ENCODE results near the gene NTM. TPM values are rescaled to one million over a fixed set of nuclear protein-coding genes. Genes with fewer than 3 reads are reported as not detected.

Gene NTM
- total RNA-seq, 1 experiment from 2014 or later = 0.73 TPM

- H3K4me1 Mint-ChIP-seq (ENCODE audit: low read depth, unreplicated experiment) = no peaks in the 10 kb centered on the region
- no peaks in the 10 kb centered on the region for H3K4me1 ChIP-seq
- no peaks in the 10 kb centered on the region for H3K36me3 Mint-ChIP-seq (ENCODE audit: insufficient read depth, unreplicated experiment)
- BruUV-seq (replicated peaks) = no TSS peak
- peaks cover 5% of the 10 kb centered on the region; the same call in 1 of the 2 replicates for H3K9me3 ChIP-seq
- CTCF ChIA-PET = interaction anchor here (0.8 to 1.8 kb wide), 2 partner anchors 13 to 32 kb away, joined by 3 to 4 read pairs; no protein-coding TSS in a partner anchor
- peak; percentile 35 to 54 for TF ChIP-seq CTCF (IDR thresholded peaks at IDR 0.05; ENCODE audit: insufficient read depth in 1 of 2, low read depth in 1 of 2, low read length in 1 of 2, severe bottlenecking in 1 of 2, unreplicated experiment in 1 of 2)
- POLR2A ChIA-PET = no interaction called here
- H3K4me3 ChIP-seq (ENCODE audit: low read depth, low read length) = no peak overlapping the region
- H3K36me3 ChIP-seq (ENCODE audit: control insufficient read depth, insufficient read depth, low read length) = no peaks in the 10 kb centered on the region
- intact Hi-C loops (cut with micrococcal nuclease; ENCODE audit: unreplicated experiment) = no loop called here
- H3K4me3 Mint-ChIP-seq (ENCODE audit: unreplicated experiment) = no peak overlapping the region
- peak in 1 of 2 experiments; percentile 21 for DNase-seq
- no peak overlapping the region for H3K27ac Mint-ChIP-seq (ENCODE audit: unreplicated experiment)
- H3K27me3 Mint-ChIP-seq (ENCODE audit: insufficient read depth, unreplicated experiment) = peaks cover 19% of the 10 kb centered on the region
- no peaks in the 10 kb centered on the region for H3K9me3 Mint-ChIP-seq (ENCODE audit: unreplicated experiment)
- H3K27me3 ChIP-seq (replicated peaks; ENCODE audit: control insufficient read depth, insufficient read depth, low read length) = no peaks in the 10 kb centered on the region
Observed at GRCh38 chr11:132312701-132313111, 942.3 kb downstream of the NTM start.

GRCh38 chr11:132314911-132315455, 944.6 kb downstream of the NTM start:
- Histone ChIP-seq H3K9me3 (peaks cover 9% of the 10 kb centered on the region; the same call in 1 of the 2 replicates), H3K4me3 (ENCODE audit: low read depth, low read length) (no peak overlapping the region), H3K36me3 (ENCODE audit: control insufficient read depth, insufficient read depth, low read length) (no peaks in the 10 kb centered on the region), H3K4me1 (no peaks in the 10 kb centered on the region), H3K27me3 (replicated peaks; ENCODE audit: control insufficient read depth, insufficient read depth, low read length) (no peaks in the 10 kb centered on the region)
- no peak for DNase-seq
- no peaks in the 10 kb centered on the region for H3K4me1 Mint-ChIP-seq (ENCODE audit: low read depth, unreplicated experiment)
- peaks cover 12% of the 10 kb centered on the region for H3K27me3 Mint-ChIP-seq (ENCODE audit: insufficient read depth, unreplicated experiment)
- no peaks in the 10 kb centered on the region for H3K36me3 Mint-ChIP-seq (ENCODE audit: insufficient read depth, unreplicated experiment)
- H3K27ac Mint-ChIP-seq (ENCODE audit: unreplicated experiment) = no peak overlapping the region
- no peaks in the 10 kb centered on the region for H3K9me3 Mint-ChIP-seq (ENCODE audit: unreplicated experiment)
- no TSS peak for BruUV-seq (replicated peaks)
- no peak for TF ChIP-seq CTCF (IDR thresholded peaks at IDR 0.05; ENCODE audit: insufficient read depth in 1 of 2, low read depth in 1 of 2, low read length in 1 of 2, severe bottlenecking in 1 of 2, unreplicated experiment in 1 of 2)
- H3K4me3 Mint-ChIP-seq (ENCODE audit: unreplicated experiment) = no peak overlapping the region
- CTCF ChIA-PET = no interaction called here
- intact Hi-C loops (cut with micrococcal nuclease; ENCODE audit: unreplicated experiment) = no loop called here
- POLR2A ChIA-PET = no interaction called here

DNA sequence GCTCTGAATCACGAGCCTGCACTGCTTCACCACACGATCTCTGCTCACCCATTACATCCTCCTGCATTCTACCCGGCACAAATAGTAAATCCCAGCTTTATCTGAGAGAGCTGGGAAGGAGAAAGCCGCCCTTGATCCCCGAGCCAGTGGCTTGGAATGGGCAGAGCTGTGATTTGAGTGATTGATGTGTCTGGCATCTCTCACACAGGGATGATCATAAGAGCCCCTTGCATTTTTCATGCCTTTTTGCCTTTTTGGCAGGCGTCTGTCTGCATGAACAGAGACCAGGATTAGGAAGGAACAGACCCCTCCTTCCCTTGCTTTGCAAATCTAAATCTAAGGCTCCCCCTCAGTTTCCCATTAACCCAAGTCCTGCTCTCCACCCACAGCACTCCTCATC, 945.3 kb downstream of the NTM start:
- ChIA-PET CTCF (no interaction called here), POLR2A (no interaction called here)
- BruUV-seq (replicated peaks) = no TSS peak
- intact Hi-C loops (cut with micrococcal nuclease; ENCODE audit: unreplicated experiment) = no loop called here
- no peaks in the 10 kb centered on the region for H3K36me3 ChIP-seq (ENCODE audit: control insufficient read depth, insufficient read depth, low read length)
- no peak for DNase-seq
- no peak overlapping the region for H3K4me3 ChIP-seq (ENCODE audit: low read depth, low read length)
- Mint-ChIP-seq H3K4me1 (ENCODE audit: low read depth, unreplicated experiment) (no peaks in the 10 kb centered on the region), H3K9me3 (ENCODE audit: unreplicated experiment) (no peaks in the 10 kb centered on the region), H3K27me3 (ENCODE audit: insufficient read depth, unreplicated experiment) (peaks cover 11% of the 10 kb centered on the region), H3K36me3 (ENCODE audit: insufficient read depth, unreplicated experiment) (no peaks in the 10 kb centered on the region), H3K4me3 (ENCODE audit: unreplicated experiment) (no peak overlapping the region), H3K27ac (ENCODE audit: unreplicated experiment) (no peak overlapping the region)
- no peak for TF ChIP-seq CTCF (IDR thresholded peaks at IDR 0.05; ENCODE audit: insufficient read depth in 1 of 2, low read depth in 1 of 2, low read length in 1 of 2, severe bottlenecking in 1 of 2, unreplicated experiment in 1 of 2)
- peaks cover 9% of the 10 kb centered on the region; the same call in 1 of the 2 replicates for H3K9me3 ChIP-seq
- no peaks in the 10 kb centered on the region for H3K4me1 ChIP-seq
- H3K27me3 ChIP-seq (replicated peaks; ENCODE audit: control insufficient read depth, insufficient read depth, low read length) = no peaks in the 10 kb centered on the region

Measured in Caco-2 (cell line).